ENCODE measurements around the gene GNG7.
"Not testable (repeated sequence)": the region's sequence is repeated elsewhere in the genome, so short reads cannot be mapped to it uniquely, and the experiment has no call there.

DNA sequence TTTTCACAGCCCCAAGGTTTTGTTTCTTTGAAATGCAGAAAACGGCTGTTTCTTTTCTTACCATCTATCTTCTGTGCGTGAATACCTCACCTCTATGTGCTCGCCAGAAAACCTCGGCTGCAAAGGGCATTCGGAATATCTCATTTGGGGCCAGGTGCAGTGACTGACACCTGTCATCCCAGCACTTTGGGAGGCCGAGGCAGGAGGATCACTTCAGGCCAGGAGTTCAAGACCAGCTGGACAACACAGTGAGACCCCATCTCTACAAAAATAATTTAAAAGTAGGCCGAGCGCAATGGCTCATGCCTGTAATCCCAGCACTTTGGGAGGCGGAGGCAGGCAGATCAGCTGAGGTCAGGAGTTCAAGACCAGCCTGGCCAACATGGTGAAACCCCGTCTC is 35.1 kb downstream of the GNG7 start:
- TF ChIP-seq EZH2 (IDR thresholded peaks at IDR 0.05; ENCODE audit: insufficient read depth, poor library complexity, severe bottlenecking); EZH2phosphoT487 (IDR thresholded peaks at IDR 0.05; ENCODE audit: insufficient read depth, low read depth): not testable (repeated sequence)
